Erythroblast (primary cell): Measurements from ENCODE around the gene ZNF524.

ENCODE experiments used
- GATA1 ChIP-seq: IDR thresholded peaks from 2 replicates; pipeline ENCODE4 v1.6.1; 2011; ENCODE audit warnings: low read depth, mild to moderate bottlenecking, control low read depth, low read length, moderate library complexity
- POLR2A ChIP-seq: IDR thresholded peaks from 2 replicates; pipeline ENCODE4 v1.6.1; 2011; ENCODE audit warnings: mild to moderate bottlenecking, low read length

GRCh38 chr19:55599468-55599841, 633 bp upstream of the ZNF524 start, which contains the start of gene FIZ1:
- TF ChIP-seq POLR2A (no peak), GATA1 (no peak)
